NCI-H2081 (cell line): Measurements from ENCODE around the gene CCDC8.
"Not testable (repeated sequence)": the region's sequence is repeated elsewhere in the genome, so short reads cannot be mapped to it uniquely, and the experiment has no call there.

ENCODE experiments used
- DNase-seq, 2 experiments: peaks; one replicate each; lab custom pipeline; 2025; lab: John Stamatoyannopoulos, UW

Gene CCDC8

GRCh38 chr19:46404753-46405468 lies 8.5 kb downstream of the CCDC8 start:
- DNase-seq = no peak

GRCh38 chr19:46404055-46404752 lies 9.2 kb downstream of the CCDC8 start:
- no peak for DNase-seq

GRCh38 chr19:46402725-46403124 lies 10.6 kb downstream of the CCDC8 start:
- no peak for DNase-seq

- not testable (repeated sequence) for DNase-seq
Observed at GRCh38 chr19:46397801-46398479, 15.4 kb downstream of the CCDC8 start.

GRCh38 chr19:46394402-46394797 lies 19.0 kb downstream of the CCDC8 start:
- DNase-seq = no peak

GRCh38 chr19:46393456-46394401 lies 19.6 kb downstream of the CCDC8 start:
- no peak for DNase-seq

- DNase-seq = no peak
Observed at GRCh38 chr19:46392837-46393236, 20.5 kb downstream of the CCDC8 start.

GRCh38 chr19:46392252-46392801 lies 21.0 kb downstream of the CCDC8 start:
- no peak for DNase-seq

- no peak for DNase-seq
Observed at GRCh38 chr19:46391296-46392251, 21.8 kb downstream of the CCDC8 start.

- no peak for DNase-seq
Observed at GRCh38 chr19:46390866-46391265, 22.5 kb downstream of the CCDC8 start.

- DNase-seq = no peak
Observed at GRCh38 chr19:46390121-46390858, 23.1 kb downstream of the CCDC8 start.

- DNase-seq = no peak
Observed at GRCh38 chr19:46388311-46389095, 24.9 kb downstream of the CCDC8 start.

- no peak for DNase-seq
Observed at GRCh38 chr19:46387713-46388130, 25.6 kb downstream of the CCDC8 start.

- DNase-seq = no peak
Observed at GRCh38 chr19:46386996-46387712, 26.2 kb downstream of the CCDC8 start.

GRCh38 chr19:46386151-46386550 lies 27.2 kb downstream of the CCDC8 start:
- DNase-seq = no peak

- DNase-seq = no peak
Observed at GRCh38 chr19:46385636-46386035, 27.7 kb downstream of the CCDC8 start.

- no peak for DNase-seq
Observed at GRCh38 chr19:46384396-46384795, 29.0 kb downstream of the CCDC8 start.

GRCh38 chr19:46383846-46384245 lies 29.5 kb downstream of the CCDC8 start:
- no peak for DNase-seq
